ENCODE results near the gene COMMD7. TPM values are rescaled to one million over a fixed set of nuclear protein-coding genes. Genes with fewer than 3 reads are reported as not detected.

Gene COMMD7
- total RNA-seq, 4 donors from 2014 or later = 19.3 to 20.6 (median 19.8) TPM

DNA sequence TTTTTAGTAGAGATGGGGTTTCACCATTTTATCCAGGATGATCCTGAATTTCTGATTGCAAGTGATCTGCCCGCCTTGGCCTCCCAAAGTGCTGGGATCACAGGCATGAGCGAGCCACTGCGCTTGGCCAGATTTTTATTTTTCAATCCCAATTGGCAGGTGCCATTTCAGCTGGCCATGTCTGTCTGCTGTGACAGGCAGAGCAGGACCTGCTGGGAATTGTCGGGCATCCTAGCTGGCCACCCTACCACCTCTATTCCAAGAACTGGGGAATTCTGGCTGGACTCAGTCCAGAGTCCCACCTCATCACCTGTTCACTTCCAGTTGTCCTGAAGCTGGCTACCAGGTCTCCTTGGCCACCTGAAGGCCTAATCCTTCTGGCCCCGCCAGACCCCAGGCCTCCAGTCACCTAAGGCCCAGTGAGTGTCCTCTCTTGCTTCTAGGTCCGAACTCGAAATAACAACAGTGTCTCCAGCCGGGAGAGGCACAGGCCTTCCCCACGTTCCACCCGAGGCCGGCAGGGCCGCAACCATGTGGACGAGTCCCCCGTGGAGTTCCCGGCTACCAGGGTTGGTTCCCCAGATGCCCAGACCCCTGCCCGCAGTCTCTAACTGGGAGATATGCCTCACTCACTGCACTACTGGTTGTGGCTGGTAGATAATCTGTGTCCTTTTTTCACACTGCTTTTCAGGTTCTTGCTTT is 42.9 kb upstream of the COMMD7 start:
- no peak for DNase-seq (ENCODE audit: low spot score)
- ATAC-seq (ENCODE audit: low FRiP score) = no peak
- TF ChIP-seq, protein P1, sequence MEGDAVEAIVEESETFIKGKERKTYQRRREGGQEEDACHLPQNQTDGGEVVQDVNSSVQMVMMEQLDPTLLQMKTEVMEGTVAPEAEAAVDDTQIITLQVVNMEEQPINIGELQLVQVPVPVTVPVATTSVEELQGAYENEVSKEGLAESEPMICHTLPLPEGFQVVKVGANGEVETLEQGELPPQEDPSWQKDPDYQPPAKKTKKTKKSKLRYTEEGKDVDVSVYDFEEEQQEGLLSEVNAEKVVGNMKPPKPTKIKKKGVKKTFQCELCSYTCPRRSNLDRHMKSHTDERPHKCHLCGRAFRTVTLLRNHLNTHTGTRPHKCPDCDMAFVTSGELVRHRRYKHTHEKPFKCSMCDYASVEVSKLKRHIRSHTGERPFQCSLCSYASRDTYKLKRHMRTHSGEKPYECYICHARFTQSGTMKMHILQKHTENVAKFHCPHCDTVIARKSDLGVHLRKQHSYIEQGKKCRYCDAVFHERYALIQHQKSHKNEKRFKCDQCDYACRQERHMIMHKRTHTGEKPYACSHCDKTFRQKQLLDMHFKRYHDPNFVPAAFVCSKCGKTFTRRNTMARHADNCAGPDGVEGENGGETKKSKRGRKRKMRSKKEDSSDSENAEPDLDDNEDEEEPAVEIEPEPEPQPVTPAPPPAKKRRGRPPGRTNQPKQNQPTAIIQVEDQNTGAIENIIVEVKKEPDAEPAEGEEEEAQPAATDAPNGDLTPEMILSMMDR (IDR thresholded peaks at IDR 0.05) = no peak

DNA sequence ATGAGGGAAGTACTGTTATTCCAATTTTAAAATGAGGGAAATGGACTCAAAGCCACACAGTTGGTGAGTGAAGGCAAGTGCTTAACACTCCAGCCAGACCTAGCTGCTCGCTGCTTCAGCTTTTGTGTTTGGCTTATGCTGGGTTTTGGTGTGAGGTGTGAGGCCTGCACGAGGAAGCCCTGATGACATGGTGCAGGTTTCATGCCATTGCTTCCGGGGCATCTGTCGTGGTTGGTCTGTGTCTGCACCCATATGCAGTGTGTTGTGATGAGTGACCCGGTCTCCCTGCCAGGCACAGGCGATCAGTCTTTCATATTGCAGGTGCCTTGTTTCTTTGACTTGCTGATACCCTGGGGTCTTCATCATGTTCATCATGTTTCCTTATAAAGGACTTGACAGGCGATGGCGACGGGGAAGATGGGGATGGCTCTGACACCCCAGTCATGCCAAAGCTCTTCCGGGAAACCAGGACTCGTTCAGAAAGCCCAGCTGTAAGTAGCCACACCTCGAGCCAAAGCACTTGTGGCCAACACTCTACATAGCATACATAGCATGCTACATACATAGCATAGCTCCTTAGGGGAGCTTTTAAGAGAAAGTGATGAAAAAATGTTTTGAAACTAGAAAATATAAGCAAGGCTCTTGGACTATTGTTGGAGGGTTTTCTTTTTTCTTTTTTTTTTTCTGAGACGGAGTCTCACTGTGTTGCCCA is 41.3 kb upstream of the COMMD7 start:
- DNase-seq (ENCODE audit: low spot score) (no peak), ATAC-seq (ENCODE audit: low FRiP score) (no peak)
- TF ChIP-seq, protein P1 (IDR thresholded peaks at IDR 0.05) = no peak

DNA sequence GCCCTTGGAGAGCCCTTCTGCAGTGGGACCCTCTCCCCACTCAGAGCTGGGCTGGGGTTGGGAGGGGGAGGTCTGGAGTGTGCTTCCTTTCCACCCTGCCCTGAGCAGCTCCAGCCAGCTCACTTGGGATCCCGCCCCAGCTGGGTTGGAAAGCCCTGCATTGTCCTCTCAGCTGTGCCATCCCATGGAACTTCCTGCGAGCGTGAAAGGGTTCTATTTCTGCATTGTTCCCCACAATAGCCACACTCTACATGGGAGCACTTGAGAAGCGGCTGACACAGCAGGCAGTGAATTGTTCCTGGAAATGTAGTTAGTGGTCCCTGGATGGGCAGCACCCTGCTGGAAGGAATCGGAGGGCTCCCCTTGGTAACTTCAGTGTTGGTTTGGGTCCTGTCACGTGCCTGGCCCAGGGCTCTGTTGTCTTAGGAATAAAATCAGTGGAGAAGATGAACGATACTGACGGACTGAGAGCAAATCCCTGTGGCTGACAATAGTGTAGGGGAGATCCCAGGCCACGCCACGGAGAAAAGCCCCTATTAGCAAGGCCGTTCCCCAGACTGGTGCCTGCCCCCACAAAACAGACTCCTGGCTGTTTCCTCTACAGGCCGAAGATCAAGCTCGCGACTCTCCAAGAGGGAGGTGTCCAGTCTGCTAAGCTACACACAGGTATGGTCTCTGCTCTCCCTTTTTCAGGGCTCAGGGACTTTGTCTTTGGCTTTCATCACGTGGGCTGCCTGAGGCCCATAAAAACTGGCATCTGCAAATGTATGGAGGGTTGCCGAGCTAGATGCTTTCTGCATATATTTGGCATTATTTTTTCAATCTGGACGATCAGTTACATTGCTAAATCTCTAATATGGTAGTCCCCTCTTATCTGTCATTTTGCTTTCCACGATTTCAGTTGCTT is 37.7 kb upstream of the COMMD7 start:
- TF ChIP-seq, protein P1 (IDR thresholded peaks at IDR 0.05) = no peak
- ATAC-seq (ENCODE audit: low FRiP score) = no peak
- no peak for DNase-seq (ENCODE audit: low spot score)

DNA sequence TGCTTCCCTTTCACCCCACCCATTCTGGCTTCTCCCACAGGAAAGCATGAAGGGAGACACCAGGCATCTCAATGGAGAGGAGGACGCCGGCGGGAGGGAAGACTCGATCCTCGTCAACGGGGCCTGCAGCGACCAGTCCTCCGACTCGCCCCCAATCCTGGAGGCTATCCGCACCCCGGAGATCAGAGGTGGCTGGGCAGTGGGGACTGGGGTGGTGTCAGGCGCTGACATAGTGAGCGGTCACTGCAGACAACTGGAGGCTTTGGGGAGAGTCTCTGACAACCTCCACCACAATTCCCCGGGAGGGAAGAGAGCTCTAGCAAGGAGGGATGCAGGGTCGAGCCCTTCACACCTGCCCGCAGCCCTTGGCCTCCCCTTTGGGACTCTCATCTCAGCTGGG is 37.0 kb upstream of the COMMD7 start:
- TF ChIP-seq, protein P1 (IDR thresholded peaks at IDR 0.05) = no peak
- DNase-seq (ENCODE audit: low spot score) (no peak), ATAC-seq (ENCODE audit: low FRiP score) (no peak)

DNA sequence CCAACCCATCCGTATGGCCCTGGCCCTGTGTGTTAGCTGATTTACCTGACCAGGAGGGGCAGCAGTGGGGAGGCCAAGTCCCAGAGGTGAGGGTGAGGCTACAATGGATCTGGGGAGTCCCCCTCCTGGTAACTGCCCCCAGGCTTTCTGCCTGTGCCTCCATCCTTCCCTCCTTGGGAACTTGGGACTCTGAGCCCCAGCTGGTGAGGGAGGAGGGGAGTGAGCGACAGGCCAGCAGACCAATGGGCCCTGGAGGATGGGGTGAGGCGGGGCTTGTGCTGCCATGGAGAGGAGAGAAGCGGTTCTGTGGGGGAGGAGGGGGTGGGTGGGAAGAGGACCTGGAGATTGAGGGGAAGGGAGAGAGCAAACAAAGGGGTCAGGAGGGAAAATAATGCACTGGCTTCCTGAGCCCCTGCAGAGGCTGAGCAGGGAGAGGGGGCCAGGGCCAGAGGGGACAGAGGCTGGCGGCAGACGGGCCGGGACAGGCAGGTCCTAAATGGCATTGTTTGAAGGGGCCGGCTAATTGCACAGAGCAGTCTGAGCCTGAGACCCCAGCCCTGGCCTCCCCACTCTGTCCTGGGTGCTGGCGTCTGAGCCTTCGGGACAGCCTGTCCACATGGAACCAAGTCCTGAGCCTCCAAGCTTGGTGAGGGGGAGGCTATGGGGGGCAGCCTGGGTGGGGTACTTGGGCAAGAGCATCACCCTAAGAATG is 36.4 kb upstream of the COMMD7 start:
- DNase-seq (ENCODE audit: low spot score) (no peak), ATAC-seq (ENCODE audit: low FRiP score) (no peak)
- TF ChIP-seq, protein P1 (IDR thresholded peaks at IDR 0.05) = no peak

DNA sequence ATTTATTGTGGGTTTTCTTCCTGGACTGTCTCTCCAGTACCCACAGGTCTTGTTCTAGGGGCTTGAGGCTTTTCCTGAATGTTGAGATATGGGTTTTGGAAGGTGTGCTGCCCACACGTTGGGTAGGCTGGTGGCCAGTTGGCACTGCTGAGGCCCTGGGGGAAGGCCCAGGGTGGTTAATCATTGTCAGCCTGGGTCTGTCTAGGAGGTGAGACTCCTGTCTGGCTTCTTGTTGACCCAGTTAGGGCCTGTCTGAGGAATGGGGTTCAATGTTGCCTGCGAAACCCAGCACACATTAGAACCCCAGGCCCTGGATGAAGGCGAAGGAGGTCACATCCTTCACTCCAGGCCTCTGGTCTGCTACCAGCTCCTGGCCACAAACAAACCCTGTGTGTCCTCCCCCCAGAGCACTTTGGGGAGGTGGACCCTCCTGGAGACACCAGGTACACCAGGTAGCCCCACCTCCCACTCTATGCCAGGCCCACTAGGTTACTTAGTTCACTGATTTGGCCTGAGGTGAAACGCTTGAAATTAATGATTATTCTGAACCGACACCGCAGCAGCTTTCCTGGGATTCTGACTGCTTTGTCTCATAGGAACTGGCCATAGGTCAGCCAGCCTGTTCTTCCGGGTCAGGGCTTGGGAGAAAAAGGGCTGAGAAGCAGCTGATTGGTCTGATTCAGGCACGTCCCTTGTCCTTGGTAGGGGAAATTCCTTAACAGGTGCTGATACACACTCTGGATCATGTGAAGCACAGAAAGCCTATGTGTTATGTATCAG is 34.1 kb upstream of the COMMD7 start:
- TF ChIP-seq, protein P1 (IDR thresholded peaks at IDR 0.05) = no peak
- no peak for ATAC-seq (ENCODE audit: low FRiP score)

More for the DNA sequence above, 34.1 kb upstream of the COMMD7 start:
- DNase-seq (ENCODE audit: low spot score) = no peak
